Measurements from ENCODE around the gene PPM1L. TPM values are rescaled to one million over a fixed set of nuclear protein-coding genes. Genes with fewer than 3 reads are reported as not detected.

Gene PPM1L
- total and polyA plus RNA-seq, 10 of the 15 experiments (the other 5 are each of a cell fraction or from before 2014, with no cell fraction given): under 0.01 to 0.33 (median 0.06) TPM; not detected in 1

- TF ChIP-seq, protein P1, sequence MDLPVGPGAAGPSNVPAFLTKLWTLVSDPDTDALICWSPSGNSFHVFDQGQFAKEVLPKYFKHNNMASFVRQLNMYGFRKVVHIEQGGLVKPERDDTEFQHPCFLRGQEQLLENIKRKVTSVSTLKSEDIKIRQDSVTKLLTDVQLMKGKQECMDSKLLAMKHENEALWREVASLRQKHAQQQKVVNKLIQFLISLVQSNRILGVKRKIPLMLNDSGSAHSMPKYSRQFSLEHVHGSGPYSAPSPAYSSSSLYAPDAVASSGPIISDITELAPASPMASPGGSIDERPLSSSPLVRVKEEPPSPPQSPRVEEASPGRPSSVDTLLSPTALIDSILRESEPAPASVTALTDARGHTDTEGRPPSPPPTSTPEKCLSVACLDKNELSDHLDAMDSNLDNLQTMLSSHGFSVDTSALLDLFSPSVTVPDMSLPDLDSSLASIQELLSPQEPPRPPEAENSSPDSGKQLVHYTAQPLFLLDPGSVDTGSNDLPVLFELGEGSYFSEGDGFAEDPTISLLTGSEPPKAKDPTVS (IDR thresholded peaks at IDR 0.05; ENCODE audit: low read depth, low read length): no peak
- TF ChIP-seq SP1 (IDR thresholded peaks at IDR 0.05; ENCODE audit: low read depth, low read length) (no peak), NFYA (IDR thresholded peaks at IDR 0.05; ENCODE audit: borderline replicate concordance, low read depth, low read length) (no peak), NR2C1 (IDR thresholded peaks at IDR 0.05) (no peak)
These were observed 351.3 kb downstream of the PPM1L start (continued) for GRCh38 chr3:161107311-161107710.

GRCh38 chr3:161108840-161109239 is 352.8 kb downstream of the PPM1L start:
- Histone ChIP-seq H3K9me3 (replicated peaks; ENCODE audit: control insufficient read depth, insufficient read depth, low read length) (no peaks in the 10 kb centered on the region), H3K4me2 (ENCODE audit: control insufficient read depth, insufficient read depth) (no peak overlapping the region), H3K79me2 (ENCODE audit: control insufficient read depth, insufficient read depth, low read length) (no peaks in the 10 kb centered on the region), H3K4me3 (no peak overlapping the region), H4K20me1 (ENCODE audit: control insufficient read depth, insufficient read depth) (no peaks in the 10 kb centered on the region), H3K4me1 (ENCODE audit: control insufficient read depth, insufficient read depth, low read length) (no peaks in the 10 kb centered on the region), H3K27ac (ENCODE audit: control insufficient read depth, insufficient read depth) (no peak overlapping the region), H3K27me3 (replicated peaks in 1 of 2; ENCODE audit: control insufficient read depth in 2 of 2, insufficient read depth in 2 of 2, low read length in 1 of 2) (peaks cover 0 to 1% of the 10 kb centered on the region in 2 experiments; a peak in 1 of 4 replicates), H3K36me3 (ENCODE audit: control insufficient read depth in 2 of 2, insufficient read depth in 2 of 2, low read length in 1 of 2) (no peaks in the 10 kb centered on the region), H3K9ac (ENCODE audit: control insufficient read depth, insufficient read depth, low read length) (no peak overlapping the region), H2AFZ (ENCODE audit: control insufficient read depth, low read depth, low read length) (no peak overlapping the region)
- 71% methylated on average over 1 of the region's 1 CpG for WGBS (ENCODE audit: insufficient coverage, insufficient replicate concordance, low lambda C conversion rate, missing lambda C conversion rate)
- CTCF ChIA-PET: no interaction called here
- in situ Hi-C loops (cut with MboI) (no loop called here), intact Hi-C loops (cut with micrococcal nuclease; ENCODE audit: unreplicated experiment) (no loop called here)
- POLR2A ChIA-PET: interaction anchor here (0.6 kb wide), 1 partner anchor 337 kb away, joined by 3 read pairs; no protein-coding TSS in a partner anchor
- ATAC-seq (no peak), FAIRE-seq (no peak), DNase-seq (ENCODE audit: low read depth, low spot score) (no peak)
- SMC1A ChIA-PET (ENCODE audit: uncharacterized antibody, unreplicated experiment): no interaction called here
- RAD21 ChIA-PET (ENCODE audit: unreplicated experiment): no interaction called here
- no TSS peak for BruUV-seq (replicated peaks)
- TF ChIP-seq, protein P2, sequence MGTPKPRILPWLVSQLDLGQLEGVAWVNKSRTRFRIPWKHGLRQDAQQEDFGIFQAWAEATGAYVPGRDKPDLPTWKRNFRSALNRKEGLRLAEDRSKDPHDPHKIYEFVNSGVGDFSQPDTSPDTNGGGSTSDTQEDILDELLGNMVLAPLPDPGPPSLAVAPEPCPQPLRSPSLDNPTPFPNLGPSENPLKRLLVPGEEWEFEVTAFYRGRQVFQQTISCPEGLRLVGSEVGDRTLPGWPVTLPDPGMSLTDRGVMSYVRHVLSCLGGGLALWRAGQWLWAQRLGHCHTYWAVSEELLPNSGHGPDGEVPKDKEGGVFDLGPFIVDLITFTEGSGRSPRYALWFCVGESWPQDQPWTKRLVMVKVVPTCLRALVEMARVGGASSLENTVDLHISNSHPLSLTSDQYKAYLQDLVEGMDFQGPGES (IDR thresholded peaks at IDR 0.05): no peak
- TF ChIP-seq CHD2 (IDR thresholded peaks at IDR 0.05; ENCODE audit: borderline replicate concordance, low read depth, low read length) (no peak), TAF1 (IDR thresholded peaks at IDR 0.05; ENCODE audit: borderline replicate concordance, low read depth, low read length) (no peak), ETV6 (conservative IDR thresholded peaks at IDR 0.05 in 1 of 2, IDR thresholded peaks at IDR 0.05 in 1 of 2; ENCODE audit: borderline replicate concordance in 1 of 2, low read depth in 1 of 2) (no peak), MYB (IDR thresholded peaks at IDR 0.05; ENCODE audit: borderline replicate concordance, low read depth, low read length) (no peak), IRF4 (IDR thresholded peaks at IDR 0.05; ENCODE audit: low read depth, low read length) (no peak), BCL11A (IDR thresholded peaks at IDR 0.05; ENCODE audit: low read depth, low read length) (no peak), POLR2AphosphoS5 (IDR thresholded peaks at IDR 0.05; ENCODE audit: low read length) (no peak), REST (IDR thresholded peaks at IDR 0.05; ENCODE audit: low read depth, low read length) (no peak), NR2C2 (IDR thresholded peaks at IDR 0.05; ENCODE audit: borderline replicate concordance, control insufficient read depth, insufficient read length, low read depth) (no peak)
- TF ChIP-seq, protein P3, sequence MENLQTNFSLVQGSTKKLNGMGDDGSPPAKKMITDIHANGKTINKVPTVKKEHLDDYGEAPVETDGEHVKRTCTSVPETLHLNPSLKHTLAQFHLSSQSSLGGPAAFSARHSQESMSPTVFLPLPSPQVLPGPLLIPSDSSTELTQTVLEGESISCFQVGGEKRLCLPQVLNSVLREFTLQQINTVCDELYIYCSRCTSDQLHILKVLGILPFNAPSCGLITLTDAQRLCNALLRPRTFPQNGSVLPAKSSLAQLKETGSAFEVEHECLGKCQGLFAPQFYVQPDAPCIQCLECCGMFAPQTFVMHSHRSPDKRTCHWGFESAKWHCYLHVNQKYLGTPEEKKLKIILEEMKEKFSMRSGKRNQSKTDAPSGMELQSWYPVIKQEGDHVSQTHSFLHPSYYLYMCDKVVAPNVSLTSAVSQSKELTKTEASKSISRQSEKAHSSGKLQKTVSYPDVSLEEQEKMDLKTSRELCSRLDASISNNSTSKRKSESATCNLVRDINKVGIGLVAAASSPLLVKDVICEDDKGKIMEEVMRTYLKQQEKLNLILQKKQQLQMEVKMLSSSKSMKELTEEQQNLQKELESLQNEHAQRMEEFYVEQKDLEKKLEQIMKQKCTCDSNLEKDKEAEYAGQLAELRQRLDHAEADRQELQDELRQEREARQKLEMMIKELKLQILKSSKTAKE (IDR thresholded peaks at IDR 0.05; ENCODE audit: low read depth, poor library complexity, severe bottlenecking): no peak

Data from GM12878 (cell line).